ENCODE measurements around the gene DAZAP2. TPM values are rescaled to one million over a fixed set of nuclear protein-coding genes. Genes with fewer than 3 reads are reported as not detected.
"Not testable (repeated sequence)": the region's sequence is repeated elsewhere in the genome, so short reads cannot be mapped to it uniquely, and the experiment has no call there.

DAZAP2 gene
- total RNA-seq, 1 donor from 2014 or later = 263 TPM

- no peak for DNase-seq (ENCODE audit: low spot score)
These were observed 9.0 kb downstream of the DAZAP2 start for GRCh38 chr12:51247523-51248206.

GRCh38 chr12:51253276-51253675, 14.7 kb downstream of the DAZAP2 start:
- DNase-seq (ENCODE audit: low spot score) = no peak

GRCh38 chr12:51254536-51254935, 15.9 kb downstream of the DAZAP2 start:
- no peak for DNase-seq (ENCODE audit: low spot score)

GRCh38 chr12:51259600-51259999, 21.0 kb downstream of the DAZAP2 start:
- DNase-seq (ENCODE audit: low spot score) = not testable (repeated sequence)

- DNase-seq (ENCODE audit: low spot score) = peak; percentile 53
These were observed 24.1 kb downstream of the DAZAP2 start for GRCh38 chr12:51262758-51263177.

- DNase-seq (ENCODE audit: low spot score) = no peak
These were observed 24.7 kb downstream of the DAZAP2 start for GRCh38 chr12:51263341-51263740.

GRCh38 chr12:51264297-51264696, 25.7 kb downstream of the DAZAP2 start:
- no peak for DNase-seq (ENCODE audit: low spot score)

- DNase-seq (ENCODE audit: low spot score) = no peak
These were observed 26.4 kb downstream of the DAZAP2 start for GRCh38 chr12:51265024-51265423.

GRCh38 chr12:51269174-51270066, 30.8 kb downstream of the DAZAP2 start:
- peak; percentile 46 for DNase-seq (ENCODE audit: low spot score)

- DNase-seq (ENCODE audit: low spot score) = peak; percentile 74
These were observed 31.7 kb downstream of the DAZAP2 start, which contains the start of gene SMAGP for GRCh38 chr12:51270067-51270950. Gene SMAGP, minus strand, starts transcription at chr12:51270415. Its CDS starts 1,137 bp downstream, at chr12:51269278.

GRCh38 chr12:51270951-51271518, 32.4 kb downstream of the DAZAP2 start:
- DNase-seq (ENCODE audit: low spot score) = no peak

GRCh38 chr12:51272810-51273209, 34.2 kb downstream of the DAZAP2 start:
- not testable (repeated sequence) for DNase-seq (ENCODE audit: low spot score)

GRCh38 chr12:51275088-51275487, 36.5 kb downstream of the DAZAP2 start:
- no peak for DNase-seq (ENCODE audit: low spot score)

GRCh38 chr12:51281202-51281924, 42.7 kb downstream of the DAZAP2 start:
- no peak for DNase-seq (ENCODE audit: low spot score)

- DNase-seq (ENCODE audit: low spot score) = no peak
These were observed 47.2 kb downstream of the DAZAP2 start for GRCh38 chr12:51285843-51286242.

- DNase-seq (ENCODE audit: low spot score) = peak; percentile 26
These were observed 53.2 kb downstream of the DAZAP2 start for GRCh38 chr12:51291603-51292513.

Data from mucosa of gallbladder (tissue), 1 donor.